RKO (cell line): ENCODE measurements around the gene GPR25.

Experiments used
- DNase-seq: peaks from one replicate; pipeline ENCODE4 v3.0.0-alpha.2; 2016; ENCODE audit warnings: low spot score

The GPR25 gene, protein sequence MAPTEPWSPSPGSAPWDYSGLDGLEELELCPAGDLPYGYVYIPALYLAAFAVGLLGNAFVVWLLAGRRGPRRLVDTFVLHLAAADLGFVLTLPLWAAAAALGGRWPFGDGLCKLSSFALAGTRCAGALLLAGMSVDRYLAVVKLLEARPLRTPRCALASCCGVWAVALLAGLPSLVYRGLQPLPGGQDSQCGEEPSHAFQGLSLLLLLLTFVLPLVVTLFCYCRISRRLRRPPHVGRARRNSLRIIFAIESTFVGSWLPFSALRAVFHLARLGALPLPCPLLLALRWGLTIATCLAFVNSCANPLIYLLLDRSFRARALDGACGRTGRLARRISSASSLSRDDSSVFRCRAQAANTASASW

DNA sequence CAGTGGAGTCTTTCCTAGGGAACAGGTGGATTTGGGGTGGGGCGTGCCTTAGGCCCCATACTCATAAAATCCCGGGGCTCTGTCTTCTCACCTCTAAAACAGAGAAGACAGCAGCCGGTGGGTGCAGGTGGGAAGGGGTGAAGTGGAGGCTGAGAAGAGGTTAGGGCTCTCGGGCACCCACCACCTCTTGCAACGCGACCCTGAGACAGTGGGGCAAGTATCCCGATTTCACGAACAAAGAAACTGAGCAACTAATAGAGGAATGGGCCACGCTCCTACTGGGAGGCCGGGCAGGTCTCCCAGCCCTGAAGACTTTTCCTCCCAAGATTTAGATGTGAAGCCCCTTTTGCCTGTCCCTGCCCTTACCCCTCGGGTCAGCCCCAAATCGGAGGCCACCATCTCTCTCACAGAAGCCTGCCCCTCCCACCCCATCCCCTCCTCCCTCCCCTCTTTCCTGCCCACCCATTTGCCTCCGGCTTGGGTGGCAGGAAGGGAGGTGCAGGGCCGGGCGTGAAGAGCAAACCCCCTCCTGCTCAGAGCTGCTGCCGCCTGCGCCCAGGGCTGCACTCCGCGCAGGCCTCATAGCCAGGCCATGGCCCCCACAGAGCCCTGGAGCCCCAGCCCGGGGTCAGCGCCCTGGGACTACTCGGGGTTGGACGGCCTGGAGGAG, at the start of gene GPR25:
TSS of gene GPR25 (plus strand) at position 536 of the 670 bp plus-strand sequence. CDS start at position 593, 57 bp downstream.
- no peak for DNase-seq

DNA sequence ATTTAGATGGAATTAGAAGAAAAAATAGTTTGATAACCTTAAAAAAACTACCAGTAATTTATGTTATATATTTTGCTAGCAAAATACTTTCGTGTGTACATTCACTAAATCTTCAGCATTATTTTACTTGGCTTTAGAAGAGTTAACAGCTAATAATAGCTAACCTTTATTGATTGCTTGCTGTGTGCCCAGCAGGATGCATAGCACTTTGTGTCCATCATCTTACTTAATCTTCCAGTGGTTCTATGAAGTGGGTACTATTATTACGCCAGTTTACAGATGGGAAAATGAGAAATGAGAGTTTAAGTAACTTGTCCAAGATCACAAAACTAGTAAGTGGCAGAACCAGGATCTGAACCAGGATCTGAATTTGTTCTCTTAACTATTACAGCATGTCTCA, 41.7 kb upstream of the GPR25 start:
- no peak for DNase-seq

DNA sequence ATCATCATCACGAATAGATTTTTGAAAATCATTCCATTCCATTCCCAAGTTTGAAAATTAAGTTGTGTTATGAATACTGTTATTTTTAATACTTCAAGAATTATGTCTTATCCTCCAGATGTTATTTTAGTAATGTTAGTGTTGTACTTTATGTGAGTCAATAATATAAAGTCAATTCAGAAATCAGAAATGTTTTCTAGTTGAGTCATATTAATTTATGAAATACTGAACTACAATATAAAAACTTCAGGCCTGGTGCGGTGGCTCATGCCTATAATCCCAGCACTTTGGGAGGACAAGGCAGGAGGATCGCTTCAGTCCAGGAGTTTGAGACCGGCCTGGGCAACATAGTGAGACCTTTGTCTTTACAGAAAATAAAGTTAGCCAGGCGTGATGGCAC, 38.4 kb upstream of the GPR25 start:
- no peak for DNase-seq

DNA sequence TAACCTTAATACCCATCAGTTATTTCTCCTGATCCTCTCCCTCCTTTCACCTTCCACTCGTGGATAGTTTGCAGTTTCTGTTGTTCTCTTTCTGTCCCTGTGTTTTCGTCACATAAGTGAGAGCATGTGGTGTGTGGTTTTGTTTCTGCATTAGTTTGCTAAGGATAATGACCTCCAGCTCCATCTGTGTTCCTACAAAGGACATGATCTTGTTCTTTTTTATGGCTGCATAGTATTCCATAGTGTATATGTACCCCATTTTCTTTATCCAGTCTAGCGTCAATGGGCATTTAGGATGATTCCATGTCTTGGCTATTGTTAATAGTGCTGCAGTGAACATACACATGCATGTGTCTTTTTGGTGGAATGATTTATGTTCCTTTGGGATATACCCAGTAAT, 36.6 kb upstream of the GPR25 start:
- no peak for DNase-seq

DNA sequence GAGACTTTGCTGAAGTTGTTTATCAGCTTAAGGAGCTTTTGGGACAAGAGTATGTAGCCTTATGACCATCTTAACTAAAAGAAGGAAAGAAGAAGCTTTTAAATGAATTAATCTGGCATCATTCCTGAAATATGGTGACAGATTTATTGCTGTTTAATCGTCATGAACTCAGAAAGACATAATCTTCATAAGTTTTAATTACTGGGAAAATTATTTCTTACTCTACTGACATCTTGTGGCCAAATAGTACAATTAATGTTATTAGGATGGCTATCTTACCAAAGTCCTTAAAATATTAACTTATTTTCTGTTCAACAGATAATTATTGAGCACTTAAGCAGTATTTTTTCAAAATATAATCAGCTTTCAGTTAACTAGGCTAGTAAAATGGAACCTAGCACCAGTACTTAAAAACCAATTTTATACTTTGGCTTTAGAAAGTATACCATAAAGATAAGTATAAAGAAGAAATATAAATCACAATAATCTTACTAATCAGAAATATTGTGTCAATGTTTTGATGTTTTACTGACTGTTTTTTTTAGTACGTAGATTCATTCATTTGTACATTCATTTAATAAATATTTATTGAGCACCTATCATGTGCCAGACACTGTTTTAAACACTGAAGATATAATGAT, 34.7 kb upstream of the GPR25 start:
- DNase-seq: peak; percentile 58

DNA sequence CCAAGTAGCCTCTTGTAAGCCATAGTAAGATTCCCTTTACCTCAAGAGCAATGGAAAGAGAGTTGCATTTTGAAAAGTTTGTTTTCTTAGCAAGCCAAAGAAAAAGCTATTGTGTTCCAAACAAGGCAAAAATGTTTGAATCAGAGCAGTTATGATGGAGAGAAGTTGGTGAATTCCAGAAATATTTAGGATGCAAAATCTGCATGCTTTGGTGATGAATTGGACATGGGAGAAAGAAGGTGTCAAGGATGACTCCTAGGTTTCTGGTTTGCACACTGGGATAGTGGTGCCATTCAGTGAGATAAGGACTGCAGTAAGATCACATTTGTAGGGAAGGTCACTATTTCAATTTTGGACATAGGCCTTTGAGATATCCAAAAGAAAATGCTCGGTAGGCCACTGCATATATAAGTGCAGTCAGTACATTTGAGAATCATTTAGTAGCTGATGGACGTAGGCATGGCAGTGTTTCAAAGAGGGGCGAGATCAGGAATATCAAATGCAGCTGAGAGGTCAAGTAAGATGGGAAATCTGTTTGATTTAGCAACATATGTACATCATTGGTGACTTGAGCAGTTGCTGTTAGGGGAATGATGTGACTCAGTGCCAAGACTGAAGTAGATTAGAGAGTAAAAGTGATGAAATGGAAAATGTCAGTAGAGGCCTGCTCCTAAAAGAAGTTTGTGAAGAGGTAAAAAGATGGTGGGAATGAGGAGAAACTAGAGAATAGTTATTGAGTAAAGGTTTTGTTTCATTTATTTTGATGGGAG, 33.9 kb upstream of the GPR25 start:
- no peak for DNase-seq

DNA sequence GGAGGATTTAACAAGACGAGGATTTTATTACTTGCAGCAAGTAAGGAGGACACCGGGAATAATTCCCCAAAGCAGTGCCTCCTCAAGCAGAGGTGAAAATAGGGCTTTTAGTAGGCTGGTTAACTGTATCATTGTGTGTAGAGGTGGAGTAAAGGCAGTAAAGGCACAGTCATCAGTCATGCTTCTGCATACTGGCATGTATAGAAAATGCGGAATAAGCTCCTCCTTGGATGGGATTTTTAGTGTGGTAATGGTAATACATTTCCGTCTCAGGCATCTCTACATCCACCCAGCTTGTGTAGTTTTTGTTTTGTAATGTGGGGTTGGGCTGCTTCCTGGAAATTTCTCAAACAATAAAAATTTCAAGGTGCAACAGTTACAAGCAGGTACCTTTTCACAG, 27.4 kb upstream of the GPR25 start:
- DNase-seq: no peak

DNA sequence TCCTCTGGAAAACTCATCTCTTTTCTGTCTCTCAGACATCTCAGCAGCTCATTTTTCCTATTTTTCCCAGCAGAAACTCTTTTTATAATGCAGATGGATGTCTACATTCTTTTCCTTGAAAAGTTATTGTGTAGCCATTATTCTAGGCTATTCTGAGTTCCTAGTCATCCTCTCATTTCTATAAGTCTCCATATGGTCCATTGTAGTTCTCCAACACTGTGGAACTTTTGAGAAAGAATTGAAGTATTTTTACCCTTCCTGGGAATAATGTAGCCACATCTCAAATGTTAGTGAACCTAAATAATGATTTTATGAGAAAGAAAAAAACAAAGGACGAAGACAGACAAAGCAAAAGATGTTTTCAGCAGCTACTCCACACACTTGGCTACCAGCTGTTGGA, 26.4 kb upstream of the GPR25 start:
- no peak for DNase-seq

DNA sequence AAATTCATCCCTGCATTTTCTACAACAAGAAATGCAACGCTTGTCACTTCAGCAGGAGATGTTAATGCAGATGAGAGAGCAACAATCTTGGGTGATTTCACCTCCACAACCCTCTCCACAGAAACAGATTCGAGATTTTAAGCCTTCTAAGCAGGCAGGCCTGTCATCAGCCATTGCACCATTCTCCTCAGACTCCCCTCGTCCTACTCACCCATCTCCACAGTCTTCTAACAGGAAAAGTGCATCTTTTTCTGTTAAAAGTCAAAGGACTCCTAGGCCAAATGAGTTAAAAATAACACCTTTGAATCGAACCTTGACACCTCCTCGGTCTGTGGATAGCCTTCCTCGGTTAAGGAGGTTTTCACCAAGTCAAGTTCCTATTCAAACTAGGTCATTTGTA, 23.4 kb upstream of the GPR25 start:
- no peak for DNase-seq

DNA sequence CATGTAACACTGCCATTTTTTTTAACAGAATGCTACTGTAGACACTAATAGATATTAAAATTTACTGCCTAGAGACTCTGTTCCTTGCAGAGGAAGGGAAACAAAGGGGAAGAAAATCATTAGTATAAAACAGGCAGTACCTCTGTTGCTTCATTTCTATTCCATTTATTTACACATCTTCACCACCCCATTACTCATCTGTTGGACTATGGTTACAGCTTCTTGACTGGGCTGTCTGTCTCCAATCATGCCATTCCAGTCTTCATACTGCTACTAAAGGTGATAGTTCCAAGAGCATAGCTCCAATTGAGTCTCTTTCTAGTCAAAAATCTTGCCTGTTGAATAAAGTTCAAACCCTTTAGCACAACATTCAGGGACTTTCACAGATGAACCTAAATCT, 22.2 kb upstream of the GPR25 start:
- no peak for DNase-seq

DNA sequence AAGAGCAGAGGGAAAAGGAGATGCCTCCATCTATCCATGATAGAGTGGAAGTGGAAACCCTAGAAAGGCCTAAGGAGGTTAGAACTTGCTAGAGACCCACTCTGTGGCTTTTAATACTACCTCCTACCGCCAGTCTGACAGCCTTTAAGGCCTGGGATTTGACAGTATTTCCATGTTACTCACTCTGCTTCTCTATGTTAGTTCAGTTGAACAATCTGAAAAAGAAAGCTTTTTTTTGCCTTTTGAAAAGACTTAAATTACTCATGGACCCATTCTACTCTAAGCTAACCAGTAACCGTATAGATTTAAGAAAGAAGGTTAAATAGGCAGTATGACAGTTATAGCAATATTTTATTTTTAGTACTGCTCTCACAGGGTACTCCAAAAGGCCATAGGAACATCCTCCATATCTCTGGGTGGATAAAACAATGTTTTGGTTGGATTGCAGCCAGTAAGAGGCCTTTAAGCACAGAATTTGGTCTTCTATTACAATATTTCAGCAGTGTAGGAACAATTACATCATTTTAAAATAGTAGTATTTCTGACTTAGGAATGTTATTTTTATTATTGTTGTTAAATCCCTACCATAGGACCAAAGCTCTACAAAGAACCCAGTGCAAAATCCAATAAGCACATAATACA, 15.9 kb upstream of the GPR25 start:
- DNase-seq: no peak

DNA sequence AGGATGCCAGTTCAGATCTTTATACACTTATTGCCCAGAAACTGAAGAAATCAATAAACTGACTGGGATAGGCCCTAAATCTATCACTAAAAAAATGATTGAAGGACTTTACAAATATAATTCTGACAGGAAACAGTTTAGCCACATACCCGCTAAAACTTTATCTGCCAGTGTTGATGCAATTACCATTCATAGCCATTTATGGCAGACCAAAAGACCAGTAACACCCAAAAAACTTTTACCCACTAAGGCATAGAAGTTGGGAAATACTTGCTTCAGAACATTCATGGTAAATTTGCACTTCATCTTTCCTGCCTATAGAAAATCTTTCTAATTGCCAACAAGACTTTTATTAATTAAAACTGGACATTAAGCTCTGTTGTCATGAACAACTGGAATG, 15.0 kb upstream of the GPR25 start:
- DNase-seq: no peak

DNA sequence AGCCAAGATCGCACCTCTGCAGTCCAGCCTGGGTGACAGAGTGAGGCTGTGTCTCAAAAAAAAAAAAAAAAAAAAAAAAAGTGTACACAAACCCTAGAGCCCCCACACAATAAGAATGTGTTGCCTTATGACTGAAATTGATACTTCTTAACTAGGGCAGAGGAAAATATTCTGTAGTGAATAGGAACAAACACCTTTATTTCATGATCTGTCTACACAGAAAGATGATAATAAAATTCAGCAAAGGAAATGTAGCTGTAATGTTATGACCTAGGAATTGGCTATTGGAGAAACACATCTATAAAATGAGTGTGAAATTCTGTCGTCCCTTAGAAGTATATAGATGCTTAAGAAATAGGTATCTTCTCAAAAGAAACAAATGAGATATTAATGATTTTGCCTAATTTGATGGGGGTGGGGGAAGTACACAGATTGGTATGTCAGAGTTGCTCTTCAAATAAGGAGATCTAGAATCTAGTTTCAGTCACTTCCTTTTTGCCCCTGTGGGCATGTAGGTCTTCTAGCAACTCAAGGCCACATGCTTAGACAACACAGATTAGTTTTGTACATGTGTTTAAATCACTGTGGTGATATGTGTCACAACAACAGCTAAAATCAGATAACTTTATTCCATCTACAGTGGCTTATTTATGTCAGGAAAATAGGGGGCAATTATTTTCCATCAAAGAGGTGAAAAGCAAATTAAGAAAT, 10.7 kb upstream of the GPR25 start:
- DNase-seq: no peak

DNA sequence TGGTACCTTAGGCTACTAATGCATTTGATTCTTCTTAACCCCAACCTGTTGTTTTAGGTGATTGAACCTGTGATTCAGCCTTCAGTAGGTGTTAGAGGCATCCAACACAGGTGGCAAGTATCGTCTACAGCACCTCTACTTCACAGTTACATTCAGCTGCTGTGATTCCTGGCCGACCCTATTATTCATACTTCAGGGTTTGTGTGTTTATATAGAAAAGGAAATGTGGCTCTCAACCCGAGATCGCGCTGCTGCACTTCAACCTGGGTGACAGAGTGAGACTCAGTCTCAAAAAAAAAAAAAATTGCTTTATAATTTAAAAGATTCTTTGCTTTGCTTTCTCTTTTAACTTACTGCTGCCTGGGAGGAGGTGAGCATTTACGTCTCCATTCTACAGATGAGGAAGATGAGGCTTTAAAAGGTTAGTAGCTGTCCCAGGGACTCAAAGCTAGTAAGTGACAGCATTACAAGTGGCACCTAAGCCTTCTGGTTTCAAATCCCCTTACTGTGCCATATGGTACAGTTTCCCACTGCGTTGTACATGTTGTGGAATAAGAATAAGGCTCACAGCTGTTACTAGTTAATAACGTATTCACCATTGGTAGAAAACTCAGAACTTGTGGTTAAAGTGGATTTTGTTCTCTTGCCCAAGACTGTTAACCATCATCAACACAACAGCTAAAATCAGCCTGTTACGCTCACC, 9.9 kb upstream of the GPR25 start:
- no peak for DNase-seq

DNA sequence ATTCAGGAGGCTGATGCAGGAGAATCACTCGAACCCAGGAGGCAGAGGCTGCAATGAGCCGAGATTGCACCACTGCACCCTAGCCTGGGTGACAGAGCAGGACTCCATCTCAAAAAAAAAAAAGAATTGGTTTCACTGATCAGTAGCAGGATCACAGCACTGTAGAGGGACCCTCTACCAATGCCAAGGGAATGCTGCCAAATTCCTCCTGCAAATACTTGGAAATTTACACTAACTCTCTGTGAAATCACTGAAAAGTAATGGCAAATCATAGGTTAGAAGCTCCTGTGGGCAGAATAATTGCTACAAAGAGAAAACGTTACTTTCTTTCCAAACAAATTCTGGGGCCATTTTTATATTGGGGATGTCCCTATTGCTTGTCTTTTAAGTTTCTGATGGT, 6.7 kb upstream of the GPR25 start:
- no peak for DNase-seq

DNA sequence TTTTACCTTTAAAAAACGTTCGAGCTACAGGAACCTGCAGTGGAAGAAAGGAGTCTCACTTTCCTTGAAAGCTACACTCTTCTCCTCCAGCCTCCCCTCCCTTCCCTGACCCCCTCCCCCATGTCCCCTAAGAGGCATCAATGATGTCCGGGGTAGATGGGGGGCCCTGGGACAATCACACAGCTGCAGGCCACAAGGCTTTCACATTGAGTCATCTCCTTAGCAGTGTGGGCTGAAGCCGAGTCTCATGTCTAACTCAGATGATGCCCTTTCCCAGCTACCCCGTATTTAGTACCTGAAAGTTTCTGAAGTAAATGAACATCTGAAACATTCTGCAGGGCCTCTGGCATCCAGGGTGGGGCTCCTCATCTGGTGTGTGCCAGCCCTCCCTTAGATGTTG, 6.3 kb upstream of the GPR25 start:
- DNase-seq: peak; percentile 23

DNA sequence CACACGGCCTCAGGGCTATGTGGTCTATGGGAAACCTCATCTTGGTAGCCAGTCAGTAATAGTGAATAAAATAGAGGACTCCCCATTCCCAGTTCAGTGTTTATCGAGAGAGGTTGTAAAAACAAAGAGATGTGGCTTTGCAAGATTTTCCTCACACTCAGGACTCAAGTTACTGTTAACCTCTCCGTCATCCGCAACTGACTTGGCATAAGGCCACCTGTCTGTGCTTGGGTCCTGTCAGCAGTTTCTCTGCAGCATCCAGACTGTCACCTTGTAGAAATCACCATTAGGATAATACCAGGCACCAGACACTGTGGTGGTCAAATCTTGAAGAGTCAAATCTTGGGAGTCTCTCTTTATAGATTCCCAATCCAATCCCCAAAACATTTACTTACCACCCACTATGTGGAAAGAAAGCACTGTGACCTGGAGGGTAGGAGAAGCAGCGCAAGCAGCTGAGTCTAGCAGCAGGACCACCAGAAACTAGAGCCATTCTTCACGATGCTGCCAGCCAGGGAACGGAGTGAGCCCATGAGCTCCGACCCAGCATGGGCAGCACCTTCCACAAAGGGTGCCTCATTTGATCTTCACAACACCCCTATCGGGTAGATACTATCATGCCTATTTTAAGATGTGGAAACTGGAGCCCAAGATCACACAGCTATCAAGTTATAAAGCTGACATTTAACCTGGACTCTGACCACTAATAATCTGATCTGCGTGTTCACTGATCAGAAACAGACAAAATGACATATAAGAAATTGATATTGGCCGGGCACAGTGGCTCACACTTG, 5.6 kb upstream of the GPR25 start:
- DNase-seq: no peak

DNA sequence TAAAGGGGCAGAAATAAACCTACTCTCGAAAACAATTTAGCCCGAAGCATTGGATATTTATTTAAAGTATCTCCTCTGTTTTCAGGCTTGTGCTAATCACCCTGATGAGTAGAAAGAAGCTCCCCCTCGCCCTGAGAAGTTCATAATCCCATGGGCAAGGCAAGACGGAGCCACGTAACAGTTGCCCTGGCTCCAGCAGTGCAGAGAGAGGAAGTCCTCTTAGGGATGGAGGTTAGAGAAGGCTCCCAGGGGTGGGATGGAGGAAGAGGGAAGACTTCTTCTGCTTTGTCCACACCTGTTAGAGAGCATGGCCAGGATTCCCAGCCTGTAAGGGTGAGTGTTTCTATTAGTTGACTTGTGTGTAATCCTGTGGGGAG, 3.4 kb upstream of the GPR25 start:
- DNase-seq: no peak

DNA sequence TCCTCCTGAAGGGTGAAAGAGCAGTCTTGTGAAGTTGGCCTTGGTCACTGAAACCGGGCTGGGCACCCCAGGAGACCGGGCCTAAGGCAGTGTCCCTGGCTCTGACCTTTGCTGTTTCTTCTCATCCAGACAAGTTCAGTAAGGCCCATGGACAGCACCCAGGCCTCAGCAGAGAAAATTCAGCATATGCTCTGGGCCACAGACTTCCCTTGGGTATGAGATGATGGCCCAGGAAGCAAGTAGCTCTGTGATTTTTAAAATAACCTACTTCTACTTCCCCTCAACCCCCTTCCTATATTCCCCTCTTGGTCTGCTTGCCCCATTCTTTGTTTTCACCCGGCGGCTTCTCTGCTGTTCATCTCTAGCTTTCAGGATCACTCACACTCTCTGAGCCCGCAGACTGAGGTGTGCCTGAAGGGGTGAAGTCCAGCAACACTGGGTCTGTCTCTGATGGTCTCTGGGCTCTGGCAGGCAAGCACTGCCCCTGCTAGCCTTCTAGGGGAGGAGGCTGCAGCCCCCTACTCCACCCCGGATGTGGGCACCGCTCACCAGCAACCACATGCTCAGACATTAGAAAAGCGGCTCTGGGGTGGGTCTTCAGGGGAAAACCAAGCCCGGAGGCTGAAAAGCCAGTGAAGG, 2.9 kb upstream of the GPR25 start:
- no peak for DNase-seq
